PC-9 (cell line): ENCODE measurements around the gene NOX3. TPM values are rescaled to one million over a fixed set of nuclear protein-coding genes. Genes with fewer than 3 reads are reported as not detected.

Experiments used
- BruUV-seq: library from RNA; stranded (reverse); fragments of 400-500 nt; replicated peaks from 2 replicates; lab custom pipeline; 2021; lab: Mats Ljungman, UMichigan
- CTCF ChIA-PET: fragments of 300-600 bp; sonication (Branson Sonifier 250); formaldehyde crosslinking; loops from one replicate; lab custom pipeline; 2022; ENCODE audit warnings: antibody characterized with exemption; lab: Charles Lee
- POLR2A ChIA-PET: fragments of 300-600 bp; sonication (Branson Sonifier 250); formaldehyde crosslinking; loops from one replicate; lab custom pipeline; 2022; ENCODE audit warnings: antibody characterized with exemption; ENCODE audit not compliant: unreplicated experiment; lab: Charles Lee
- DNase-seq, 2 experiments: peaks; one replicate each; pipeline versions ENCODE4 v3.0.0 to v3.0.0-alpha.2; 2015 to 2022; ENCODE audit warnings: mixed read lengths in 1 of 2
- H2AFZ ChIP-seq: fragments of 200-600 bp; sonication (generic); 2 replicates; pipeline ENCODE4 v1.8.1; 2017; ENCODE audit warnings: antibody characterized with exemption
- H3F3A ChIP-seq: fragments of 200-600 bp; sonication (generic); 2 replicates; pipeline ENCODE4 v1.8.1; 2017; ENCODE audit warnings: antibody characterized with exemption, mild to moderate bottlenecking, low read depth; ENCODE audit not compliant: insufficient read depth
- H3K27ac ChIP-seq: fragments of 200-600 bp; sonication (generic); 2 replicates; pipeline ENCODE4 v1.6.1; 2016; ENCODE audit warnings: mixed run types
- H3K27me3 ChIP-seq: fragments of 200-600 bp; sonication (generic); 2 replicates; pipeline ENCODE4 v1.6.1; 2016; ENCODE audit warnings: low read depth, mixed run types; ENCODE audit not compliant: insufficient read depth
- H3K36me3 ChIP-seq: fragments of 200-600 bp; sonication (generic); 2 replicates; pipeline ENCODE4 v1.6.1; 2016; ENCODE audit warnings: low read depth, mixed run types
- H3K4me1 ChIP-seq: fragments of 200-600 bp; sonication (generic); replicated peaks from 2 replicates; pipeline ENCODE4 v1.6.1; 2016; ENCODE audit warnings: mixed run types; ENCODE audit not compliant: insufficient read depth
- H3K4me2 ChIP-seq: fragments of 200-600 bp; sonication (generic); 2 replicates; pipeline ENCODE4 v1.6.1; 2017; ENCODE audit warnings: mixed run types
- H3K4me3 ChIP-seq: fragments of 200-600 bp; sonication (generic); 2 replicates; pipeline ENCODE4 v1.6.1; 2016; ENCODE audit warnings: mixed run types
- H3K79me2 ChIP-seq: fragments of 200-600 bp; sonication (generic); 2 replicates; pipeline ENCODE4 v1.6.1; 2017; ENCODE audit warnings: low read depth, mixed run types
- H3K9me2 ChIP-seq: fragments of 200-600 bp; sonication (generic); 2 replicates; pipeline ENCODE4 v1.8.1; 2017; ENCODE audit warnings: mild to moderate bottlenecking; ENCODE audit not compliant: insufficient read depth
- H3K9me3 ChIP-seq: fragments of 200-600 bp; sonication (generic); 2 replicates; pipeline ENCODE4 v1.8.1; 2016; ENCODE audit warnings: low read depth; ENCODE audit not compliant: insufficient read depth
- H4K20me1 ChIP-seq: fragments of 200-600 bp; sonication (generic); 2 replicates; pipeline ENCODE4 v1.8.1; 2017; ENCODE audit not compliant: insufficient read depth
- EZH2 ChIP-seq: fragments of 200-600 bp; sonication (generic); IDR thresholded peaks from 2 replicates; pipeline ENCODE4 v1.8.0; 2017; ENCODE audit warnings: antibody characterized with exemption, low read depth
- intact Hi-C: fragments of 100-400 bp; cut with micrococcal nuclease; formaldehyde crosslinking; loops from one replicate; pipeline ENCODE4 v1.10.0; 2022; ENCODE audit not compliant: unreplicated experiment
- total RNA-seq: library from RNA; stranded (reverse); gene quantifications from 2 replicates; pipeline ENCODE4 v1.2.3, GENCODE V29; 2021
- TF ChIP-seq, protein P1 (sequence below): fragments of 200-600 bp; sonication (generic); conservative IDR thresholded peaks from 2 replicates; pipeline ENCODE4 v1.6.1; 2017; ENCODE audit warnings: mixed run types, antibody characterized with exemption, mild to moderate bottlenecking, moderate library complexity

NOX3 gene
- total RNA-seq, 1 experiment from 2014 or later: not detected

DNA sequence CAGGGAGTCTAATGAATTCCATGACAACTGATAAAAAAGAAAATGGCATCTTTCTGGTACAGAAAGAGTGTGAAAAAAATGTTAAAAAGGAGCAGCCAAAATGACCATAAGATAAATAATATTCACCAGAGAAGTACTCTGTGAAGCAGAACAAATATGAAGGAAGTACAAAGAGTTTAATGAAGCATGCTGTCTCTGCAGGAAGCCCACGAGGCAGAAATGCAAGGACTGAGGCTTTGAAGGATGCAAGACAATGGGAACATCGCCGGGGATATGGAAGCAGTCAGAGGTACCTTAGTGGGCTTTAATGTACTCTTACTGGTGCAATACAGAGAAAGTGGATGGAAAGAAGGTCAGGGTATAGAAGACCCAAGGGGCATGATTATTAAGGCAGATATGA, 50.7 kb downstream of the NOX3 start:
- Histone ChIP-seq H3K27ac (no peak overlapping the region), H3K4me2 (no peak overlapping the region), H3K27me3 (no peaks in the 10 kb centered on the region), H3K4me3 (no peak overlapping the region), H3K79me2 (no peaks in the 10 kb centered on the region), H3F3A (no peaks in the 10 kb centered on the region), H4K20me1 (no peaks in the 10 kb centered on the region), H3K36me3 (no peaks in the 10 kb centered on the region), H2AFZ (no peak overlapping the region), H3K9me3 (no peaks in the 10 kb centered on the region), H3K9me2 (no peaks in the 10 kb centered on the region), H3K4me1 (no peaks in the 10 kb centered on the region)
- BruUV-seq: no TSS peak
- CTCF ChIA-PET: no interaction called here
- DNase-seq: no peak
- no peak for TF ChIP-seq EZH2
- TF ChIP-seq, protein P1, sequence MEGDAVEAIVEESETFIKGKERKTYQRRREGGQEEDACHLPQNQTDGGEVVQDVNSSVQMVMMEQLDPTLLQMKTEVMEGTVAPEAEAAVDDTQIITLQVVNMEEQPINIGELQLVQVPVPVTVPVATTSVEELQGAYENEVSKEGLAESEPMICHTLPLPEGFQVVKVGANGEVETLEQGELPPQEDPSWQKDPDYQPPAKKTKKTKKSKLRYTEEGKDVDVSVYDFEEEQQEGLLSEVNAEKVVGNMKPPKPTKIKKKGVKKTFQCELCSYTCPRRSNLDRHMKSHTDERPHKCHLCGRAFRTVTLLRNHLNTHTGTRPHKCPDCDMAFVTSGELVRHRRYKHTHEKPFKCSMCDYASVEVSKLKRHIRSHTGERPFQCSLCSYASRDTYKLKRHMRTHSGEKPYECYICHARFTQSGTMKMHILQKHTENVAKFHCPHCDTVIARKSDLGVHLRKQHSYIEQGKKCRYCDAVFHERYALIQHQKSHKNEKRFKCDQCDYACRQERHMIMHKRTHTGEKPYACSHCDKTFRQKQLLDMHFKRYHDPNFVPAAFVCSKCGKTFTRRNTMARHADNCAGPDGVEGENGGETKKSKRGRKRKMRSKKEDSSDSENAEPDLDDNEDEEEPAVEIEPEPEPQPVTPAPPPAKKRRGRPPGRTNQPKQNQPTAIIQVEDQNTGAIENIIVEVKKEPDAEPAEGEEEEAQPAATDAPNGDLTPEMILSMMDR: no peak
- POLR2A ChIA-PET: no interaction called here
- intact Hi-C loops: no loop called here

DNA sequence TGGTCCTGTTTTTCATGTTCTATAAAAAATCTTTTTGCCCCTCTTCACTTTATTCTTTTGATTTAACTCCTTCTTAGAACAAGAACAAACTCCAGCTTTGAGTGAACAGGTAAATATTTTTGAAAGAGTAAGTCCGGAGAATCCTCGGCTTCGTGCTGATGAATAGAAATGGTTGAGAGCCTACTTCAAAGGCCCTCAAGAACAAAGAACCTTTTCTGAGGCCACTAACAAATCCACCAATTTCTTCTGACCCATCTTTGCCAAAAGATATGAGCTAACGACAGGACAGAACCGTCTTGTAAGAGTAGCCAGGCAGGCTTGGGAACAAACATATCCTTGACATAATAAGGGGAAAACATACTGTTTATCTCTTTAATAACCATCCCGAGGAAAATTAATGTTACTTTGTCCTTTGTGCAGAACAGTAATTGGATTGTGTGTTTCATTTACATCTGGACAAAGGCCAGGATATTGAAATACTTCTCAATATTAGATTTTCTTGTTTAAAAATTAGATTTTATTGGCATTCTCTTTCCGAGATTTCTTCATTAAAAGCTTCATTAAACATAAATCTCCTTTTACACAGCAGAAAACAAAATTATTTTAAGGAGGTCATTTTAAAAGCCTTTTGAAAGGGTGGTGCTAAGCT, 52.9 kb downstream of the NOX3 start:
- H3K9me3 ChIP-seq: no peaks in the 10 kb centered on the region
- TF ChIP-seq, protein P1: no peak
- no peak for TF ChIP-seq EZH2
- ChIA-PET POLR2A (no interaction called here), CTCF (no interaction called here)
- H3K79me2 ChIP-seq: no peaks in the 10 kb centered on the region
- intact Hi-C loops: no loop called here
- no peak for DNase-seq
- H3K4me1 ChIP-seq: no peaks in the 10 kb centered on the region
- no peak overlapping the region for H3K4me3 ChIP-seq
- H4K20me1 ChIP-seq: no peaks in the 10 kb centered on the region
- no peaks in the 10 kb centered on the region for H3K27me3 ChIP-seq
- H3F3A ChIP-seq: no peaks in the 10 kb centered on the region
- H2AFZ ChIP-seq: no peak overlapping the region
- H3K9me2 ChIP-seq: no peaks in the 10 kb centered on the region
- no peak overlapping the region for H3K4me2 ChIP-seq
- H3K27ac ChIP-seq: no peak overlapping the region
- H3K36me3 ChIP-seq: no peaks in the 10 kb centered on the region
- BruUV-seq: no TSS peak

GRCh38 chr6:155400654-155400965, 55.0 kb downstream of the NOX3 start:
- H3K36me3 ChIP-seq: no peaks in the 10 kb centered on the region
- no peaks in the 10 kb centered on the region for H3K9me2 ChIP-seq
- no peak for DNase-seq
- POLR2A ChIA-PET: no interaction called here
- no peak for TF ChIP-seq EZH2
- TF ChIP-seq, protein P1: no peak
- no peak overlapping the region for H2AFZ ChIP-seq
- H3K4me1 ChIP-seq: no peaks in the 10 kb centered on the region
- H3F3A ChIP-seq: no peaks in the 10 kb centered on the region
- no peaks in the 10 kb centered on the region for H3K9me3 ChIP-seq
- H3K27me3 ChIP-seq: no peaks in the 10 kb centered on the region
- H3K4me2 ChIP-seq: no peak overlapping the region
- no peak overlapping the region for H3K27ac ChIP-seq
- intact Hi-C loops: no loop called here
- H3K4me3 ChIP-seq: no peak overlapping the region
- no TSS peak for BruUV-seq
- H4K20me1 ChIP-seq: no peaks in the 10 kb centered on the region
- CTCF ChIA-PET: interaction anchor here (0.5 kb wide), 1 partner anchor 93 kb away, joined by 18 read pairs; no protein-coding TSS in a partner anchor
- no peaks in the 10 kb centered on the region for H3K79me2 ChIP-seq
